ENCODE data around the gene HSPB7. TPM values are rescaled to one million over a fixed set of nuclear protein-coding genes. Genes with fewer than 3 reads are reported as not detected.
"Not testable (repeated sequence)": the region's sequence is repeated elsewhere in the genome, so short reads cannot be mapped to it uniquely, and the experiment has no call there.

The HSPB7 gene
- total RNA-seq, 1 experiment from 2014 or later: not detected

DNA sequence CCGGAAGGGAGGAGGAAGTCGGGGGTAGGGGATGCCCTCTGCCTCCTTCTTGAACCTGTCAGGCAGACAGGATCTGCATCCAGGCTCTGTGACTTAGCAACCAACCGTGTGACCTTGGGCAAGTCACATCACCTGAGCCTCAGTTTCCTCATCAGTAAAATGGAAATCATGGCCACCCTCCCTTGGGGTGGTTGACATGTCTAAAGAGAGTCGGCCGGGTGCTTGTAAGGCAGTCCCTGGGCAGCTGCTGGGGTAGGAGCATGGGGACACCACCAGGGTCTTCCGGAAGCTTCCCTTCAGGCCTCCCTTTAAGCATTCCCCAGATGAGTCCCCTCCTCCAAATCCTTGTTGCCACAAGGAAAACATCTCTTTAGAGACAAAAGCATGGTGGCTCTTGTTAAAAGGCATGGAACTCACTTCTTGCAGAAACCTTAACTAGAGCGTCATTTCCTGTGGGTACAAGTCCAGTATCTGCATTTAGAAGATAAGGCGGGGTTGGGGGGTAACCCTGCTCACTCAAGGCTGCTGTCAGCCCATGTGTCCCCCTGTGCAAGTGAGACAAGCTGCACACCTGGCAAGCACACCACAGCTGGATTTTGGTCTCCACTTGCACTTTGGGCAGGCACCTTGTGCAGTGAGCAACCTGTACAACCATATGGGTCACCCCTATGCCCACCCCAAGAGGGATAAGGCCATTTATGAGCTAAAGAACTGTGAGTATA lies 36.1 kb upstream of the HSPB7 start:
- Histone ChIP-seq H2BK15ac (ENCODE audit: low read depth, low read length) (no peak overlapping the region), H3K4me2 (ENCODE audit: insufficient read depth, insufficient read length, low read length) (no peak overlapping the region), H4K5ac (ENCODE audit: insufficient read length, low read depth, low read length) (no peak overlapping the region), H2AFZ (ENCODE audit: low read length) (no peak overlapping the region), H4K8ac (replicated peaks; ENCODE audit: insufficient read length, low read depth, low read length) (no peak overlapping the region), H3K27ac (ENCODE audit: insufficient read length, low read depth, low read length) (no peak overlapping the region), H3K4me1 (ENCODE audit: insufficient read depth, low read length) (peaks cover 2% of the 10 kb centered on the region; the same call in 1 of the 2 replicates), H3K4ac (ENCODE audit: low read depth, low read length) (no peak overlapping the region), H2BK120ac (ENCODE audit: low read depth, low read length, poor library complexity, severe bottlenecking) (no peak overlapping the region), H3K9ac (ENCODE audit: extremely low read depth, insufficient read length, low read length) (no peak overlapping the region), H3K27me3 (ENCODE audit: insufficient read depth, low read length) (no peaks in the 10 kb centered on the region), H3K23ac (ENCODE audit: insufficient read length, low read depth, low read length) (no peak overlapping the region), H3T11ph (ENCODE audit: low read length) (no peak overlapping the region), H3K56ac (ENCODE audit: insufficient read length, low read depth, low read length) (no peak overlapping the region), H3K9me3 (ENCODE audit: control insufficient read depth, low read depth, low read length) (no peaks in the 10 kb centered on the region), H2BK12ac (ENCODE audit: insufficient read length, low read depth, low read length) (no peak overlapping the region), H2BK20ac (ENCODE audit: low read depth, low read length, poor library complexity, severe bottlenecking) (no peak overlapping the region), H4K20me1 (ENCODE audit: control insufficient read depth, insufficient read depth, insufficient read length) (no peaks in the 10 kb centered on the region), H3K18ac (ENCODE audit: insufficient read length, low read depth, low read length) (no peak overlapping the region), H3K79me1 (ENCODE audit: insufficient read depth, low read depth, low read length, poor library complexity, severe bottlenecking) (no peaks in the 10 kb centered on the region), H3K79me2 (ENCODE audit: insufficient read depth, low read length) (no peaks in the 10 kb centered on the region), H2AK5ac (ENCODE audit: insufficient read length, low read length) (no peak overlapping the region), H3K14ac (ENCODE audit: insufficient read depth, low read length) (no peak overlapping the region), H2BK5ac (ENCODE audit: insufficient read length, low read length) (no peak overlapping the region), H3K23me2 (ENCODE audit: insufficient read length, low read depth, low read length, poor library complexity, severe bottlenecking) (no peaks in the 10 kb centered on the region), H4K91ac (ENCODE audit: insufficient read length, low read depth, low read length) (no peak overlapping the region)
- Mint-ChIP-seq H3K36me3 (ENCODE audit: insufficient read depth in 1 of 3, low read depth in 3 of 3) (no peaks in the 10 kb centered on the region), H3K9me3 (no peaks in the 10 kb centered on the region), H3K27ac (no peak overlapping the region), H3K4me1 (peaks cover 21 to 25% of the 10 kb centered on the region in 2 experiments), H3K4me3 (no peak overlapping the region), H3K27me3 (ENCODE audit: low read depth) (peaks cover 3% of the 10 kb centered on the region; the same call in 1 of the 2 replicates)
- no CpG with 5 or more reads among the region's 8 CpGs for WGBS (ENCODE audit: extremely low coverage, insufficient read length, low lambda C conversion rate)
- TF ChIP-seq, protein P1, sequence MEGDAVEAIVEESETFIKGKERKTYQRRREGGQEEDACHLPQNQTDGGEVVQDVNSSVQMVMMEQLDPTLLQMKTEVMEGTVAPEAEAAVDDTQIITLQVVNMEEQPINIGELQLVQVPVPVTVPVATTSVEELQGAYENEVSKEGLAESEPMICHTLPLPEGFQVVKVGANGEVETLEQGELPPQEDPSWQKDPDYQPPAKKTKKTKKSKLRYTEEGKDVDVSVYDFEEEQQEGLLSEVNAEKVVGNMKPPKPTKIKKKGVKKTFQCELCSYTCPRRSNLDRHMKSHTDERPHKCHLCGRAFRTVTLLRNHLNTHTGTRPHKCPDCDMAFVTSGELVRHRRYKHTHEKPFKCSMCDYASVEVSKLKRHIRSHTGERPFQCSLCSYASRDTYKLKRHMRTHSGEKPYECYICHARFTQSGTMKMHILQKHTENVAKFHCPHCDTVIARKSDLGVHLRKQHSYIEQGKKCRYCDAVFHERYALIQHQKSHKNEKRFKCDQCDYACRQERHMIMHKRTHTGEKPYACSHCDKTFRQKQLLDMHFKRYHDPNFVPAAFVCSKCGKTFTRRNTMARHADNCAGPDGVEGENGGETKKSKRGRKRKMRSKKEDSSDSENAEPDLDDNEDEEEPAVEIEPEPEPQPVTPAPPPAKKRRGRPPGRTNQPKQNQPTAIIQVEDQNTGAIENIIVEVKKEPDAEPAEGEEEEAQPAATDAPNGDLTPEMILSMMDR (conservative IDR thresholded peaks at IDR 0.05): no peak
- DNase-seq: no peak

DNA sequence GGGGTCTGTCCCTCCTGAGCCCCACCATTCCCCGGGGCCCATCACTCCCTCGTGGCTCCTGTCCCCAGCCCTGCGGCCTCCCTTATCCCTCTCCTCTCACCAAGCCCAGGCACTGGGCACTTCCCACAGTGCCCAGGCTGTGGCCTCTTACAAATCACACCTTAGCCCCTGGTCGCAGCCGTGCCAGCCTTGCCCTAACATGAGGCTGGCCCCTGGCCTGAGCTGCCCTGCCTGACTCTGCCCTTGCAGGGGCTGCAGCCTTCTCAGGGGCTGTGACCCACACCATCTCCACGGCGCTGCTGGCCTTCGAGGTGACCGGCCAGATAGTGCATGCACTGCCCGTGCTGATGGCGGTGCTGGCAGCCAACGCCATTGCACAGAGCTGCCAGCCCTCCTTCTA lies 34.1 kb upstream of the HSPB7 start:
- H3K18ac ChIP-seq (ENCODE audit: insufficient read length, low read depth, low read length); H2BK5ac ChIP-seq (ENCODE audit: insufficient read length, low read length); DNase-seq; H2BK12ac ChIP-seq (ENCODE audit: insufficient read length, low read depth, low read length); H4K5ac ChIP-seq (ENCODE audit: insufficient read length, low read depth, low read length); H3K79me1 ChIP-seq (ENCODE audit: insufficient read depth, low read depth, low read length, poor library complexity, severe bottlenecking); H3K36me3 Mint-ChIP-seq (ENCODE audit: insufficient read depth in 1 of 3, low read depth in 3 of 3); H4K8ac ChIP-seq (replicated peaks; ENCODE audit: insufficient read length, low read depth, low read length); H3K27ac Mint-ChIP-seq; H3K4me2 ChIP-seq (ENCODE audit: insufficient read depth, insufficient read length, low read length); H3K9me3 ChIP-seq (ENCODE audit: control insufficient read depth, low read depth, low read length); H4K91ac ChIP-seq (ENCODE audit: insufficient read length, low read depth, low read length); H2BK20ac ChIP-seq (ENCODE audit: low read depth, low read length, poor library complexity, severe bottlenecking); H3K9me3 Mint-ChIP-seq; H3K23me2 ChIP-seq (ENCODE audit: insufficient read length, low read depth, low read length, poor library complexity, severe bottlenecking); H3T11ph ChIP-seq (ENCODE audit: low read length); H3K27ac ChIP-seq (ENCODE audit: insufficient read length, low read depth, low read length); H3K23ac ChIP-seq (ENCODE audit: insufficient read length, low read depth, low read length); H3K79me2 ChIP-seq (ENCODE audit: insufficient read depth, low read length); H2AK5ac ChIP-seq (ENCODE audit: insufficient read length, low read length); H2BK120ac ChIP-seq (ENCODE audit: low read depth, low read length, poor library complexity, severe bottlenecking); H3K14ac ChIP-seq (ENCODE audit: insufficient read depth, low read length); H2BK15ac ChIP-seq (ENCODE audit: low read depth, low read length); H2AFZ ChIP-seq (ENCODE audit: low read length); H4K20me1 ChIP-seq (ENCODE audit: control insufficient read depth, insufficient read depth, insufficient read length); H3K56ac ChIP-seq (ENCODE audit: insufficient read length, low read depth, low read length); H3K4ac ChIP-seq (ENCODE audit: low read depth, low read length); H3K9ac ChIP-seq (ENCODE audit: extremely low read depth, insufficient read length, low read length); H3K27me3 ChIP-seq (ENCODE audit: insufficient read depth, low read length); H3K4me1 ChIP-seq (ENCODE audit: insufficient read depth, low read length); H3K4me3 Mint-ChIP-seq: not testable (repeated sequence)
- WGBS (ENCODE audit: extremely low coverage, insufficient read length, low lambda C conversion rate): no CpG with 5 or more reads among the region's 12 CpGs
- Mint-ChIP-seq H3K4me1 (peaks cover 25 to 30% of the 10 kb centered on the region in 2 experiments), H3K27me3 (ENCODE audit: low read depth) (peaks cover 11% of the 10 kb centered on the region)
